AG09319 (cell line): ENCODE results near the gene MIP.
"Not testable (repeated sequence)": the region's sequence is repeated elsewhere in the genome, so short reads cannot be mapped to it uniquely, and the experiment has no call there.

Experiments
- DNase-seq: peaks from one replicate; pipeline ENCODE4 v3.0.0-alpha.2; 2010; ENCODE audit warnings: low read depth; ENCODE audit errors: extremely low read depth
- CTCF ChIP-seq: IDR thresholded peaks from 2 replicates; pipeline ENCODE4 v1.5.1; 2011; ENCODE audit warnings: low read depth, mild to moderate bottlenecking, inconsistent platforms, low read length, moderate library complexity

Gene MIP

GRCh38 chr12:56451147-56451546 lies 3.3 kb downstream of the MIP start:
- DNase-seq: no peak
- no peak for TF ChIP-seq CTCF

- no peak for TF ChIP-seq CTCF
- DNase-seq: no peak
These were observed 4.2 kb downstream of the MIP start for GRCh38 chr12:56450241-56450640.

GRCh38 chr12:56449622-56449984 lies 4.9 kb downstream of the MIP start:
- TF ChIP-seq CTCF: no peak
- no peak for DNase-seq

GRCh38 chr12:56448860-56449621 lies 5.4 kb downstream of the MIP start, which contains the start of gene TIMELESS:
Gene TIMELESS, minus strand, starts transcription at chr12:56449426. Its CDS starts 15,256 bp downstream, at chr12:56434170.
- no peak for TF ChIP-seq CTCF
- DNase-seq: peak; percentile 59

GRCh38 chr12:56443208-56443607 lies 11.2 kb downstream of the MIP start:
- not testable (repeated sequence) for DNase-seq

- no peak for DNase-seq
- TF ChIP-seq CTCF: no peak
These were observed 16.9 kb downstream of the MIP start for GRCh38 chr12:56437430-56438176.

GRCh38 chr12:56434828-56435227 lies 19.6 kb downstream of the MIP start:
- no peak for TF ChIP-seq CTCF
- DNase-seq: no peak

- no peak for DNase-seq
- TF ChIP-seq CTCF: no peak
These were observed 22.6 kb downstream of the MIP start for GRCh38 chr12:56431850-56432249.
